Measurements from ENCODE around the gene AKIRIN2. TPM values are rescaled to one million over a fixed set of nuclear protein-coding genes. Genes with fewer than 3 reads are reported as not detected.

AKIRIN2 gene
- total and polyA plus RNA-seq, 2 of the 13 experiments (the other 11 are each of a cell fraction or from before 2014, with no cell fraction given), result 15.6 to 23.4 TPM

GRCh38 chr6:87701344-87701675 lies 723 bp downstream of the AKIRIN2 start (continued):
- TF ChIP-seq ZFY (CRISPR knock-in tag; IDR thresholded peaks at IDR 0.05), result no peak
- TF ChIP-seq ZNF232 (CRISPR knock-in tag; IDR thresholded peaks at IDR 0.05; ENCODE audit: borderline replicate concordance), result no peak
- no peak; the same call in 1 of the 2 replicates for TF ChIP-seq ZNF746 (CRISPR knock-in tag; IDR thresholded peaks at IDR 0.05)
- no peak for TF ChIP-seq ARNT2 (CRISPR knock-in tag; IDR thresholded peaks at IDR 0.05; ENCODE audit: low read depth)
- TF ChIP-seq ELK4 (CRISPR knock-in tag; IDR thresholded peaks at IDR 0.05; ENCODE audit: borderline replicate concordance), result no peak
- TF ChIP-seq RERE (CRISPR knock-in tag; IDR thresholded peaks at IDR 0.05; ENCODE audit: low read depth), result no peak
- no peak for TF ChIP-seq SKIL (CRISPR knock-in tag; IDR thresholded peaks at IDR 0.05; ENCODE audit: borderline replicate concordance)
- TF ChIP-seq ZNF672 (CRISPR knock-in tag; IDR thresholded peaks at IDR 0.05), result no peak
- no peak for TF ChIP-seq SMAD9 (CRISPR knock-in tag; IDR thresholded peaks at IDR 0.05)
- TF ChIP-seq CBX5 (CRISPR knock-in tag; IDR thresholded peaks at IDR 0.05; ENCODE audit: borderline replicate concordance), result no peak
- peak; percentile 96 for TF ChIP-seq AGO2 (optimal IDR thresholded peaks at IDR 0.05; ENCODE audit: low read depth, low read length)
- TF ChIP-seq ZSCAN21 (CRISPR knock-in tag; IDR thresholded peaks at IDR 0.05; ENCODE audit: borderline replicate concordance), result 0 out of 2 replicates have a peak, but pooled peaks have one; percentile 42
- TF ChIP-seq ZBTB1 (CRISPR knock-in tag; IDR thresholded peaks at IDR 0.05; ENCODE audit: borderline replicate concordance), result no peak
- TF ChIP-seq ZNF652 (CRISPR knock-in tag; IDR thresholded peaks at IDR 0.05; ENCODE audit: borderline replicate concordance, low read depth), result no peak
- no peak for TF ChIP-seq SNRNP70 (IDR thresholded peaks at IDR 0.05; ENCODE audit: low read depth, low read length)
- no peak for TF ChIP-seq TBP (CRISPR knock-in tag; IDR thresholded peaks at IDR 0.05)
- no peak for TF ChIP-seq PREB (CRISPR knock-in tag; IDR thresholded peaks at IDR 0.05)
- peak; percentile 57; the same call in 1 of the 2 replicates for TF ChIP-seq ZBTB10 (CRISPR knock-in tag; IDR thresholded peaks at IDR 0.05; ENCODE audit: borderline replicate concordance)
